MM.1S (cell line): Measurements from ENCODE around the gene TOR4A.

Experiments used
- DNase-seq: peaks from one replicate; pipeline ENCODE4 v3.0.0-alpha.2; 2015
- H2AFZ ChIP-seq: fragments of 300-600 bp; sonication (generic); 2 replicates; pipeline ENCODE4 v1.6.0; 2016; ENCODE audit warnings: antibody characterized with exemption, low read length
- H3F3A ChIP-seq: fragments of 300-600 bp; sonication (generic); 2 replicates; pipeline ENCODE4 v1.6.1; 2016; ENCODE audit warnings: mild to moderate bottlenecking, antibody characterized with exemption, low read length, moderate library complexity, mixed read lengths; ENCODE audit not compliant: insufficient read depth
- H3K27ac ChIP-seq: fragments of 300-600 bp; sonication (generic); 2 replicates; pipeline ENCODE4 v1.5.1; 2016; ENCODE audit warnings: mild to moderate bottlenecking, low read length
- H3K27me3 ChIP-seq: fragments of 300-600 bp; sonication (generic); replicated peaks from 2 replicates; pipeline ENCODE4 v1.6.0; 2016; ENCODE audit warnings: low read length; ENCODE audit not compliant: insufficient read depth
- H3K36me3 ChIP-seq: fragments of 300-600 bp; sonication (generic); replicated peaks from 2 replicates; pipeline ENCODE4 v1.6.1; 2016; ENCODE audit warnings: mild to moderate bottlenecking, low read length, mixed read lengths; ENCODE audit not compliant: insufficient read depth
- H3K4me1 ChIP-seq: fragments of 300-600 bp; sonication (generic); 2 replicates; pipeline ENCODE4 v1.6.1; 2016; ENCODE audit warnings: low read length, mixed read lengths
- H3K4me2 ChIP-seq: fragments of 300-600 bp; sonication (generic); 2 replicates; pipeline ENCODE4 v1.6.0; 2016; ENCODE audit warnings: low read depth, low read length
- H3K4me3 ChIP-seq: fragments of 300-600 bp; sonication (generic); 2 replicates; pipeline ENCODE4 v1.5.1; 2016; ENCODE audit warnings: low read length, mixed read lengths
- H3K79me2 ChIP-seq: fragments of 300-600 bp; sonication (generic); 2 replicates; pipeline ENCODE4 v1.6.1; 2016; ENCODE audit warnings: mixed run types, low read length, mixed read lengths
- H3K9ac ChIP-seq: fragments of 300-600 bp; sonication (generic); 2 replicates; pipeline ENCODE4 v1.6.1; 2016; ENCODE audit warnings: low read length, mixed read lengths
- H3K9me2 ChIP-seq: fragments of 300-600 bp; sonication (generic); replicated peaks from 2 replicates; pipeline ENCODE4 v1.6.1; 2016; ENCODE audit warnings: mild to moderate bottlenecking, low read length, mixed read lengths; ENCODE audit not compliant: insufficient read depth
- H3K9me3 ChIP-seq: fragments of 300-600 bp; sonication (generic); replicated peaks from 2 replicates; pipeline ENCODE4 v1.6.1; 2016; ENCODE audit warnings: mild to moderate bottlenecking, low read length, mixed read lengths; ENCODE audit not compliant: insufficient read depth
- H4K20me1 ChIP-seq: fragments of 300-600 bp; sonication (generic); 2 replicates; pipeline ENCODE4 v1.6.1; 2016; ENCODE audit warnings: mild to moderate bottlenecking, low read length, moderate library complexity, mixed read lengths; ENCODE audit not compliant: insufficient read depth
- EZH2 ChIP-seq: fragments of 300-600 bp; sonication (generic); optimal IDR thresholded peaks from 2 replicates; pipeline ENCODE3; 2017; ENCODE audit warnings: low read depth, mild to moderate bottlenecking, antibody characterized with exemption, low read length, mixed read lengths
- EZH2phosphoT487 ChIP-seq: fragments of 300-600 bp; sonication (generic); IDR thresholded peaks from 2 replicates; pipeline ENCODE4 v1.6.1; 2018; ENCODE audit warnings: antibody characterized with exemption, low read length
- TF ChIP-seq, protein P1 (sequence below): fragments of 300-600 bp; sonication (generic); IDR thresholded peaks from 2 replicates; pipeline ENCODE4 v1.5.1; 2016; ENCODE audit warnings: antibody characterized with exemption, low read length, mixed read lengths

TOR4A gene

DNA sequence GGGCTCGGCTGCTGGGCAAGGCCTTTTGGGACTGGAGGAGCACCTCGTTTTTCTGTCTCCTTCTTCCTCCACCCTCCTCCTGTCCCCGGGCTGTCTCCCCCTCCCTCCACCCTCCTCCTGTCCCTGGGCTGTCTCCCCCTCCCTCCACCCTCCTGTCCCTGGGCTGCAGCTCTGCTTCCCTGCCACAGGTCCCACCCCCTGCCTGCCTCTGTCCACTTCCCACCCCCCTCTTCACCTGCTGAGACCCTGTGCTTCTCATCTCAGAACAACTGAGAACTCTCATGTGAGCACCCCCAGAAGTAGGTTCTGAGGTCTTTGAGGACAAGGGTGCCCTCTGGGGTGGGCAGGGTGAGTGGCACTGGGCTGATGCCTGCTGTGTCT is 5.8 kb upstream of the TOR4A start:
- Histone ChIP-seq H3K27ac (no peak overlapping the region), H4K20me1 (no peaks in the 10 kb centered on the region), H3K27me3 (no peaks in the 10 kb centered on the region), H3K9me3 (no peaks in the 10 kb centered on the region), H2AFZ (no peak overlapping the region), H3K4me2 (no peak overlapping the region), H3K9me2 (no peaks in the 10 kb centered on the region), H3K9ac (no peak overlapping the region), H3K36me3 (no peaks in the 10 kb centered on the region), H3K79me2 (0 out of 2 replicates have a peak, but pooled peaks cover 5% of the 10 kb centered on the region), H3K4me1 (peaks cover 20% of the 10 kb centered on the region), H3K4me3 (no peak overlapping the region), H3F3A (peaks cover 8% of the 10 kb centered on the region; the same call in 1 of the 2 replicates)
- TF ChIP-seq, protein P1, sequence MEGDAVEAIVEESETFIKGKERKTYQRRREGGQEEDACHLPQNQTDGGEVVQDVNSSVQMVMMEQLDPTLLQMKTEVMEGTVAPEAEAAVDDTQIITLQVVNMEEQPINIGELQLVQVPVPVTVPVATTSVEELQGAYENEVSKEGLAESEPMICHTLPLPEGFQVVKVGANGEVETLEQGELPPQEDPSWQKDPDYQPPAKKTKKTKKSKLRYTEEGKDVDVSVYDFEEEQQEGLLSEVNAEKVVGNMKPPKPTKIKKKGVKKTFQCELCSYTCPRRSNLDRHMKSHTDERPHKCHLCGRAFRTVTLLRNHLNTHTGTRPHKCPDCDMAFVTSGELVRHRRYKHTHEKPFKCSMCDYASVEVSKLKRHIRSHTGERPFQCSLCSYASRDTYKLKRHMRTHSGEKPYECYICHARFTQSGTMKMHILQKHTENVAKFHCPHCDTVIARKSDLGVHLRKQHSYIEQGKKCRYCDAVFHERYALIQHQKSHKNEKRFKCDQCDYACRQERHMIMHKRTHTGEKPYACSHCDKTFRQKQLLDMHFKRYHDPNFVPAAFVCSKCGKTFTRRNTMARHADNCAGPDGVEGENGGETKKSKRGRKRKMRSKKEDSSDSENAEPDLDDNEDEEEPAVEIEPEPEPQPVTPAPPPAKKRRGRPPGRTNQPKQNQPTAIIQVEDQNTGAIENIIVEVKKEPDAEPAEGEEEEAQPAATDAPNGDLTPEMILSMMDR, result no peak
- no peak for DNase-seq

DNA sequence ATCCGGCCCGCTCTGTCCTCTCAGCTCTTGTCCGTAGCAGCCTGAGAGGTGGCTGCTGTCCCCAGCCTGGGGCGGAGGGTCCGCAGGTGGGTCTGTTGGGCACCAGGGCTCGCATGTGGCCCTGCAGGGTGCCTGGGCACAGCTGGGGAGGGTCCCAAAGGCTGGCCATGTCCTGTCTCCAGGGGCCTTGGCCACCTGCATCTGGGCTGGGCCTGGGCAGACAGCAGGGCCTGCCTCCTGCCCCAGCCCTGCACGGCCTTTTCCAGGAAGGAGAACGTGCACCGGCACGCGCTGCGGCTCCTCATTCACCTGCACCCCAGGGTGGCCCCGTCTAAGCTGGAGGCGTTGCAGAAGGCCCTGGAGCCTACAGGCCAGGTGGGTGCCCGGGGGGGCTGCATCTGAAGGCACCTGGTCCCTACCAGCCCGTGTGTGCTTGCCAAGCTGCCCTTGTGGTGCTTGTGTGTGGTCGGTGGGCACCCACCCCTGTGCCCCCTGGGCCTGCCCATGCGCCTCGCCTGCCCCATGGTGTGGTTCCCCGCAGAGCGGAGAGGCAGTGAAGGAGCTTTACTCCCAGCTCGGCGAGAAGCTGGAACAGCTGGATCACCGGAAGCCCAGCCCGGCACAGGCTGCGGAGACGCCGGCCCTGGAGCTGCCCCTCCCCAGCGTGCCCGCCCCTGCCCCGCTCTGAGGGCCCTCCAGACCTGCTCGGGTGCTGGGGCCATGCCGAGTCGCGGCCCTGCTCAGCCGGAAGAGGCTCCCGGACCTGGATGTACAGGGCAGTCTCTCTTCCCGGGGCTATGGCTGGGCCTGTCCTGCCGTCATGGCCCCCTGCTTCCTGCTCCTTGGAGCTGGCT is 5.1 kb upstream of the TOR4A start:
- H3K27me3 ChIP-seq, result no peaks in the 10 kb centered on the region
- H3F3A ChIP-seq, result peaks cover 8% of the 10 kb centered on the region; the same call in 1 of the 2 replicates
- H3K9me2 ChIP-seq, result no peaks in the 10 kb centered on the region
- H3K27ac ChIP-seq, result no peak overlapping the region
- peaks cover 23% of the 10 kb centered on the region for H3K4me1 ChIP-seq
- no peak overlapping the region for H2AFZ ChIP-seq
- no peaks in the 10 kb centered on the region for H3K9me3 ChIP-seq
- no peak overlapping the region for H3K4me2 ChIP-seq
- H3K36me3 ChIP-seq, result no peaks in the 10 kb centered on the region
- no peak for DNase-seq
- H3K4me3 ChIP-seq, result no peak overlapping the region
- H3K79me2 ChIP-seq, result 0 out of 2 replicates have a peak, but pooled peaks cover 5% of the 10 kb centered on the region
- no peaks in the 10 kb centered on the region for H4K20me1 ChIP-seq
- H3K9ac ChIP-seq, result no peak overlapping the region
- no peak for TF ChIP-seq EZH2phosphoT487

DNA sequence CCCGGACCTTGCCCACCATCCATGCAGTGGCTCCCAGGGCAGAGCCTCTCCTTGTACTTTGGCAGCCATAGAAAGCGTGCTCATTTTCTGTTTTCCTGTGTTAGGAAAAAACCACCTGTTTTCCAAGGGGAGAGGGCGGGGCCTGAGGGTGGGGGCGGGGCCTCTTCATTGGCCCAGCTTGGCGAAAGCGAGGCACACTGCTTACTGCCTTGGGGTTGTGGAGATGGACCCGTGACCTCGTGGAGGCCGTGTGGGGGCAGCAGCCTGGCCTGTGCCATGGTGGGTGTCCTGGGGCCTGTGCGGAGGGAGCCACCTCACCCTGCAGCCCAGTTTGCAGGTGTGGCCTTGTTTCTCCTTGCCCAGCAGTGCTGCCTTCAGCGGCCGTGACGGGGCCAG is 4.4 kb upstream of the TOR4A start:
- peaks cover 19% of the 10 kb centered on the region for H3K4me1 ChIP-seq
- TF ChIP-seq EZH2 (no peak), EZH2phosphoT487 (no peak)
- TF ChIP-seq, protein P1, result no peak
- no peak overlapping the region for H3K4me3 ChIP-seq
- H3K9me3 ChIP-seq, result no peaks in the 10 kb centered on the region
- no peak overlapping the region for H2AFZ ChIP-seq
- no peaks in the 10 kb centered on the region for H4K20me1 ChIP-seq
- DNase-seq, result no peak
- H3K79me2 ChIP-seq, result peaks cover 10% of the 10 kb centered on the region; the same call in 1 of the 2 replicates
- no peak overlapping the region for H3K4me2 ChIP-seq
- no peak overlapping the region for H3K27ac ChIP-seq
- H3K27me3 ChIP-seq, result no peaks in the 10 kb centered on the region
- peaks cover 8% of the 10 kb centered on the region; the same call in 1 of the 2 replicates for H3F3A ChIP-seq
- no peaks in the 10 kb centered on the region for H3K36me3 ChIP-seq
- no peak overlapping the region for H3K9ac ChIP-seq
- no peaks in the 10 kb centered on the region for H3K9me2 ChIP-seq
